ENCODE data around the gene RAB34.
A peak's percentile ranks its signal among the peaks of the same experiment; 100 is the strongest.

Gene RAB34

GRCh38 chr17:28760601-28761562 is 43.2 kb upstream of the RAB34 start:
- CTCF ChIA-PET = interaction anchor here (0.5 to 7.6 kb wide), 14 partner anchors 11 to 355 kb away, joined by 3 to 175 read pairs (median 36); partner anchors contain the start of genes DHRS13, FLOT2, NEK8 and PHF12
- no peak overlapping the region for H3K4me3 ChIP-seq (ENCODE audit: low read depth, low read length)
- POLR2A ChIA-PET = interaction anchor here (0.6 to 2.3 kb wide), 9 partner anchors 9 to 173 kb away, joined by 3 to 10 read pairs (median 3); no protein-coding TSS in a partner anchor
- H3K9me3 ChIP-seq (ENCODE audit: control insufficient read depth, insufficient read depth, low read depth, low read length) = no peaks in the 10 kb centered on the region
- peaks cover 3% of the 10 kb centered on the region; the same call in 1 of the 2 replicates for H3K4me1 ChIP-seq (ENCODE audit: control insufficient read depth, insufficient read depth, low read length)
- H3K27ac ChIP-seq (ENCODE audit: extremely low read depth, low read depth, low read length) = peak overlapping the region; percentile 19; the same call in 1 of the 2 replicates
- peaks cover 14 to 70% of the 10 kb centered on the region in 2 experiments for H3K36me3 ChIP-seq (ENCODE audit: control insufficient read depth in 2 of 2, insufficient read depth in 1 of 2, low read length in 2 of 2)
- TF ChIP-seq SP3 (tag by site-specific recombination; IDR thresholded peaks at IDR 0.05) = no peak
- peak; percentile 92 for TF ChIP-seq ZBTB17 (tag by site-specific recombination; IDR thresholded peaks at IDR 0.05)
- peak; percentile 73 for TF ChIP-seq SCRT2 (tag by site-specific recombination; IDR thresholded peaks at IDR 0.05)
- peak; percentile 68 for TF ChIP-seq ZIC2 (tag by site-specific recombination; IDR thresholded peaks at IDR 0.05)
- TF ChIP-seq ZNF792 (tag by site-specific recombination; IDR thresholded peaks at IDR 0.05) = peak; percentile 95

DNA sequence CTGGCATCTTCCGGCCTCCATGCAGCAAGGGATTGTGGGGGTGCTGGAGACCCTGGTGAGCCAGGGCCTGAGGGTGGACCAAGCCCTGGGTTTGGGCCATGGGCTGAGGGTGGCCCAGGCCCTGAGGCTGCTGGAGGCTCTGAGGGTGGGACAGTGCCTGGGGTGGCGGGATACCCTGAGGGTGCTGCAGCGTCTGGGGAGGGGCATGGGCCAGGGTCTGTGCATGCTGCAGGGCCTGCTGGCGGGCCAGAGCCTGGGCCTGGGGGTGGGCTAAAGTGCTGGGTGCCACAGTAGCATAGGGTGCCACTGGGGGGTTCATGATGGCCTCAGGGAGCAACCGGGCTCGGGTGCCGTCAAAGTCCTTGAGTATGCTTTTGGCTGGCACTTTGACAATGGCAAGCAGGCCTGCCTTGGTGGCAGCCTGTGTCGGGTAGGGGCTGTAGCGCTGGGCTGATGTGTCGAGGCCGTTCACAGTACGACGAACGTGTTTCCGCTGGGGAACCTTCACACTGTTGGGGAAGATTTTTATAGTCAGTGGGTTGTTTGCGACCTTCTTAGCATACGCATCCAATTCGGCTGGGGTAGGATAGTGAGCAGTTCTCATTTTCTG is 41.7 kb upstream of the RAB34 start:
- ChIA-PET CTCF (interaction anchor here (1.0 to 7.6 kb wide), 2 partner anchors 10 to 144 kb away, joined by 3 to 175 read pairs; no protein-coding TSS in a partner anchor), POLR2A (no interaction called here)

More for the DNA sequence above, 41.7 kb upstream of the RAB34 start:
- H3K4me3 ChIP-seq (ENCODE audit: low read depth, low read length) = no peak overlapping the region
- H3K27ac ChIP-seq (ENCODE audit: extremely low read depth, low read depth, low read length) = no peak overlapping the region
- no peaks in the 10 kb centered on the region for H3K9me3 ChIP-seq (ENCODE audit: control insufficient read depth, insufficient read depth, low read depth, low read length)
- peaks cover 3% of the 10 kb centered on the region; the same call in 1 of the 2 replicates for H3K4me1 ChIP-seq (ENCODE audit: control insufficient read depth, insufficient read depth, low read length)
- no peak for TF ChIP-seq ZNF645 (tag by site-specific recombination; IDR thresholded peaks at IDR 0.05)
- TF ChIP-seq YY1 (tag by site-specific recombination; IDR thresholded peaks at IDR 0.05) = no peak
- no peak for TF ChIP-seq ZBTB7A (tag by site-specific recombination; IDR thresholded peaks at IDR 0.05; ENCODE audit: low read depth)
- TF ChIP-seq ZNF658 (tag by site-specific recombination; IDR thresholded peaks at IDR 0.05) = no peak
- no peak for TF ChIP-seq ZNF223 (tag by site-specific recombination; IDR thresholded peaks at IDR 0.05)
- TF ChIP-seq SCRT2 (tag by site-specific recombination; IDR thresholded peaks at IDR 0.05) = no peak
- TF ChIP-seq ZNF146 (tag by site-specific recombination; IDR thresholded peaks at IDR 0.05) = no peak
- no peak for TF ChIP-seq ZNF843 (tag by site-specific recombination; IDR thresholded peaks at IDR 0.05)
- no peak for TF ChIP-seq ZFP37 (tag by site-specific recombination; IDR thresholded peaks at IDR 0.05)
- TF ChIP-seq, protein P1, sequence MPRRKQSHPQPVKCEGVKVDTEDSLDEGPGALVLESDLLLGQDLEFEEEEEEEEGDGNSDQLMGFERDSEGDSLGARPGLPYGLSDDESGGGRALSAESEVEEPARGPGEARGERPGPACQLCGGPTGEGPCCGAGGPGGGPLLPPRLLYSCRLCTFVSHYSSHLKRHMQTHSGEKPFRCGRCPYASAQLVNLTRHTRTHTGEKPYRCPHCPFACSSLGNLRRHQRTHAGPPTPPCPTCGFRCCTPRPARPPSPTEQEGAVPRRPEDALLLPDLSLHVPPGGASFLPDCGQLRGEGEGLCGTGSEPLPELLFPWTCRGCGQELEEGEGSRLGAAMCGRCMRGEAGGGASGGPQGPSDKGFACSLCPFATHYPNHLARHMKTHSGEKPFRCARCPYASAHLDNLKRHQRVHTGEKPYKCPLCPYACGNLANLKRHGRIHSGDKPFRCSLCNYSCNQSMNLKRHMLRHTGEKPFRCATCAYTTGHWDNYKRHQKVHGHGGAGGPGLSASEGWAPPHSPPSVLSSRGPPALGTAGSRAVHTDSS (tag by site-specific recombination; IDR thresholded peaks at IDR 0.05) = no peak
- no peak for TF ChIP-seq ZNF211 (tag by site-specific recombination; IDR thresholded peaks at IDR 0.05; ENCODE audit: low read depth)
- no peak for TF ChIP-seq ZBTB8A (tag by site-specific recombination; IDR thresholded peaks at IDR 0.05)
- TF ChIP-seq ZNF274 (IDR thresholded peaks at IDR 0.05; ENCODE audit: low read length) = no peak
- TF ChIP-seq ZNF274 (tag by site-specific recombination; IDR thresholded peaks at IDR 0.05; ENCODE audit: borderline replicate concordance) = no peak
- TF ChIP-seq, protein P2, sequence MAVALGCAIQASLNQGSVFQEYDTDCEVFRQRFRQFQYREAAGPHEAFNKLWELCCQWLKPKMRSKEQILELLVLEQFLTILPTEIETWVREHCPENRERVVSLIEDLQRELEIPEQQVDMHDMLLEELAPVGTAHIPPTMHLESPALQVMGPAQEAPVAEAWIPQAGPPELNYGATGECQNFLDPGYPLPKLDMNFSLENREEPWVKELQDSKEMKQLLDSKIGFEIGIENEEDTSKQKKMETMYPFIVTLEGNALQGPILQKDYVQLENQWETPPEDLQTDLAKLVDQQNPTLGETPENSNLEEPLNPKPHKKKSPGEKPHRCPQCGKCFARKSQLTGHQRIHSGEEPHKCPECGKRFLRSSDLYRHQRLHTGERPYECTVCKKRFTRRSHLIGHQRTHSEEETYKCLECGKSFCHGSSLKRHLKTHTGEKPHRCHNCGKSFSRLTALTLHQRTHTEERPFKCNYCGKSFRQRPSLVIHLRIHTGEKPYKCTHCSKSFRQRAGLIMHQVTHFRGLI (tag by site-specific recombination; IDR thresholded peaks at IDR 0.05) = no peak
- H3K36me3 ChIP-seq (ENCODE audit: control insufficient read depth in 2 of 2, insufficient read depth in 1 of 2, low read length in 2 of 2) = peaks cover 9 to 58% of the 10 kb centered on the region in 2 experiments

Measured in HEK293 (cell line).